Smooth muscle cell (in vitro differentiated cells): ENCODE results near the gene GYS2. TPM values are rescaled to one million over a fixed set of nuclear protein-coding genes. Genes with fewer than 3 reads are reported as not detected.

ENCODE experiments used
- DNase-seq: peaks from one replicate; lab custom pipeline; 2025; ENCODE audit not compliant: unreplicated experiment; lab: John Stamatoyannopoulos, UW
- H2AFZ ChIP-seq: fragments of 200-600 bp; sonication (generic); 2 replicates; pipeline ENCODE4 v1.6.0; 2016; ENCODE audit warnings: antibody characterized with exemption, low read depth, mild to moderate bottlenecking
- H3F3A ChIP-seq: fragments of 200-600 bp; sonication (generic); 2 replicates; pipeline ENCODE4 v1.6.0; 2017; ENCODE audit warnings: antibody characterized with exemption, low read depth
- H3K27ac ChIP-seq: fragments of 200-600 bp; sonication (generic); 2 replicates; pipeline ENCODE4 v1.5.1; 2016; ENCODE audit warnings: low read depth, mild to moderate bottlenecking
- H3K27me3 ChIP-seq: fragments of 200-600 bp; sonication (generic); 2 replicates; pipeline ENCODE4 v1.6.1; 2016; ENCODE audit warnings: low read depth, mild to moderate bottlenecking
- H3K36me3 ChIP-seq: fragments of 200-600 bp; sonication (generic); 2 replicates; pipeline ENCODE4 v1.5.1; 2016; ENCODE audit warnings: low read depth
- H3K4me1 ChIP-seq: fragments of 200-600 bp; sonication (generic); 2 replicates; pipeline ENCODE4 v1.5.1; 2016; ENCODE audit warnings: low read depth
- H3K4me2 ChIP-seq: fragments of 200-600 bp; sonication (generic); 2 replicates; pipeline ENCODE4 v1.6.0; 2016; ENCODE audit warnings: mild to moderate bottlenecking
- H3K4me3 ChIP-seq: fragments of 200-600 bp; sonication (generic); 2 replicates; pipeline ENCODE4 v1.5.1; 2016; ENCODE audit warnings: mild to moderate bottlenecking
- H3K79me2 ChIP-seq: fragments of 200-600 bp; sonication (generic); 2 replicates; pipeline ENCODE4 v1.6.0; 2016; ENCODE audit warnings: low read depth, mild to moderate bottlenecking
- H3K9ac ChIP-seq: fragments of 200-600 bp; sonication (generic); 2 replicates; pipeline ENCODE4 v1.6.0; 2016; ENCODE audit warnings: low read depth
- H3K9me3 ChIP-seq: fragments of 200-600 bp; sonication (generic); replicated peaks from 2 replicates; pipeline ENCODE4 v1.5.1; 2016; ENCODE audit warnings: low read depth
- H4K20me1 ChIP-seq: fragments of 200-600 bp; sonication (generic); 2 replicates; pipeline ENCODE4 v1.6.0; 2016; ENCODE audit warnings: low read depth
- WGBS: methylation state at CpG from one replicate; pipeline ENCODE4 v1.1.7; 2016; ENCODE audit warnings: low lambda C conversion rate; 5-methylcytosine and 5-hydroxymethylcytosine counted together
- polyA plus RNA-seq: library from polyadenylated mRNA; unstranded; fragments of >200 nt; fragmentation: Nextera tagmentation; extraction: Ambion mirVana; gene quantifications from 2 replicates; pipeline ENCODE4 v1.2.1, GENCODE V29; 2016
- total RNA-seq: library from RNA; depleted of rRNA; stranded (reverse); fragments of >200 nt; gene quantifications from 2 replicates; pipeline ENCODE4 v1.2.3, GENCODE V29; 2014
- TF ChIP-seq, protein P1 (sequence below): fragments of 200-600 bp; sonication (generic); IDR thresholded peaks from 2 replicates; pipeline ENCODE4 v1.5.1; 2017; ENCODE audit warnings: borderline replicate concordance, mild to moderate bottlenecking, antibody characterized with exemption; ENCODE audit not compliant: insufficient read depth, poor library complexity, severe bottlenecking

Gene GYS2
- total and polyA plus RNA-seq, 2 experiments from 2014 or later = not detected

DNA sequence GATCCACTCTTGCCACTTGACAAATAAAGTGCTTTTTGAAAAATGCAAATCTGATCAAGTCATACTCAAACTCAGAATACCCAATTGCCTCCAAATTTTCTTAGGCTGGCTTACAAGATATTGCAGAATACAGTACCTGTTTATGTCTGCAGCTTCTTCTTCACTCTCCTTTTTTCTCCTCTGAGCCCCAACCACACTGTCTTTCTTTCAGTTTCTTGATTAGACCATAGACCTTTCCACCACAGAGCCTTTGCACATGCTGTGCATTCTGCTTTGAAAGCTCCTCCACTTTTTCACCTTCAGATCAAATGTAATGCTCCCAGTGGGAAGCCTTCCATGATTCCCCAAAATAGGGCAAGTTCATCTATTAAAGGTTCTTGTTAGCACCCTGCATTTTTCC lies 13.9 kb upstream of the GYS2 start:
- H3K27me3 ChIP-seq = no peaks in the 10 kb centered on the region
- no peaks in the 10 kb centered on the region for H3K9me3 ChIP-seq
- no peak overlapping the region for H3K27ac ChIP-seq
- no peaks in the 10 kb centered on the region for H3K4me1 ChIP-seq
- no peak overlapping the region for H3K4me2 ChIP-seq
- H3K79me2 ChIP-seq = no peaks in the 10 kb centered on the region
- H3F3A ChIP-seq = no peaks in the 10 kb centered on the region
- H4K20me1 ChIP-seq = no peaks in the 10 kb centered on the region
- TF ChIP-seq, protein P1, sequence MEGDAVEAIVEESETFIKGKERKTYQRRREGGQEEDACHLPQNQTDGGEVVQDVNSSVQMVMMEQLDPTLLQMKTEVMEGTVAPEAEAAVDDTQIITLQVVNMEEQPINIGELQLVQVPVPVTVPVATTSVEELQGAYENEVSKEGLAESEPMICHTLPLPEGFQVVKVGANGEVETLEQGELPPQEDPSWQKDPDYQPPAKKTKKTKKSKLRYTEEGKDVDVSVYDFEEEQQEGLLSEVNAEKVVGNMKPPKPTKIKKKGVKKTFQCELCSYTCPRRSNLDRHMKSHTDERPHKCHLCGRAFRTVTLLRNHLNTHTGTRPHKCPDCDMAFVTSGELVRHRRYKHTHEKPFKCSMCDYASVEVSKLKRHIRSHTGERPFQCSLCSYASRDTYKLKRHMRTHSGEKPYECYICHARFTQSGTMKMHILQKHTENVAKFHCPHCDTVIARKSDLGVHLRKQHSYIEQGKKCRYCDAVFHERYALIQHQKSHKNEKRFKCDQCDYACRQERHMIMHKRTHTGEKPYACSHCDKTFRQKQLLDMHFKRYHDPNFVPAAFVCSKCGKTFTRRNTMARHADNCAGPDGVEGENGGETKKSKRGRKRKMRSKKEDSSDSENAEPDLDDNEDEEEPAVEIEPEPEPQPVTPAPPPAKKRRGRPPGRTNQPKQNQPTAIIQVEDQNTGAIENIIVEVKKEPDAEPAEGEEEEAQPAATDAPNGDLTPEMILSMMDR = no peak
- no peaks in the 10 kb centered on the region for H3K36me3 ChIP-seq
- no peak overlapping the region for H2AFZ ChIP-seq
- H3K9ac ChIP-seq = no peak overlapping the region
- H3K4me3 ChIP-seq = no peak overlapping the region
- no peak for DNase-seq

DNA sequence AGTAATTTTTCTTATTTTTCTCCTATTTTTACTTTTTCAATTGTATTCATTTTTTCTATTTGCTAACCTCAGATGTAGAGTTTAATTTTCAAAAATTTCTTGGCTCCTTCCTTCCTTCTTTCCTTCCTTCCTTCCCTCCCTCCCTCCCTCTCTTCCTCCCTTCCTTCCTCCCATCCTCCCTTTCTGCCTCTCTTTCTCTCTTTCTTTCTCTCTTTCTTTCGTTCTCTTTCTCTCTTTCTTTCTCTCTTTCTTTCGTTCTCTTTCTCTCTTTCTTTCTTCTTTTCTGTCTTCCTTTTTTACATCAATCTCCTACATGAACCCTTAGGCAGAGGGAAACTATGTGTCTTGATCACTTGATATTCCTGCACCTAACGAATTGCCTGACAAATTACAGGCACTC lies 12.4 kb upstream of the GYS2 start:
- no peaks in the 10 kb centered on the region for H3F3A ChIP-seq
- no peaks in the 10 kb centered on the region for H3K79me2 ChIP-seq
- H3K27me3 ChIP-seq = no peaks in the 10 kb centered on the region
- TF ChIP-seq, protein P1 = no peak
- H2AFZ ChIP-seq = no peak overlapping the region
- H4K20me1 ChIP-seq = no peaks in the 10 kb centered on the region
- no peak overlapping the region for H3K4me3 ChIP-seq
- H3K4me2 ChIP-seq = no peak overlapping the region
- no peaks in the 10 kb centered on the region for H3K9me3 ChIP-seq
- no peak overlapping the region for H3K27ac ChIP-seq
- DNase-seq = no peak
- WGBS = 88% methylated on average over 3 of the region's 3 CpGs
- H3K4me1 ChIP-seq = no peaks in the 10 kb centered on the region
- no peaks in the 10 kb centered on the region for H3K36me3 ChIP-seq
- no peak overlapping the region for H3K9ac ChIP-seq

DNA sequence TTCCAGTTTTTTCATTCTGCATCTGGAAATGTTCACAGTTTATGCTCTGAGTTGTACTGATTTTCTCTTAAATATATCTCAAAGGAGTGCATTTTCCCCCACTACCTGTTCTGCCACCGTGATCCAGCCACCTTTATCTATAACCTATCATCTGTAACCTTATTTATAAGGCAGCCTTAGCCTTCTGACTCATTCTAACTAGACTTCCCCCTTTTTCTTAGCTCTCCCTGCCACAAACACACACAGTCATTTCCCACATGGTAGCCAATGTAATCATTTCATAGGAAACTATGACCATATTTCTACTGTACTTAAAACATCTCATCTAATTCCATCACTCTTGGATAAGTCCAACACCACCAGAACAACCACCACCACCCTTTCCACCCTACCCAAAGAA lies 10.8 kb upstream of the GYS2 start:
- H3K27me3 ChIP-seq = no peaks in the 10 kb centered on the region
- no peaks in the 10 kb centered on the region for H4K20me1 ChIP-seq
- H3K4me1 ChIP-seq = no peaks in the 10 kb centered on the region
- no peaks in the 10 kb centered on the region for H3K36me3 ChIP-seq
- H3K27ac ChIP-seq = no peak overlapping the region
- H3F3A ChIP-seq = no peaks in the 10 kb centered on the region
- no peaks in the 10 kb centered on the region for H3K79me2 ChIP-seq
- H3K9me3 ChIP-seq = no peaks in the 10 kb centered on the region
- TF ChIP-seq, protein P1 = no peak
- H3K4me2 ChIP-seq = no peak overlapping the region
- H2AFZ ChIP-seq = no peak overlapping the region
- WGBS = 67% methylated on average over 1 of the region's 1 CpG
- DNase-seq = no peak
- no peak overlapping the region for H3K9ac ChIP-seq
- no peak overlapping the region for H3K4me3 ChIP-seq

DNA sequence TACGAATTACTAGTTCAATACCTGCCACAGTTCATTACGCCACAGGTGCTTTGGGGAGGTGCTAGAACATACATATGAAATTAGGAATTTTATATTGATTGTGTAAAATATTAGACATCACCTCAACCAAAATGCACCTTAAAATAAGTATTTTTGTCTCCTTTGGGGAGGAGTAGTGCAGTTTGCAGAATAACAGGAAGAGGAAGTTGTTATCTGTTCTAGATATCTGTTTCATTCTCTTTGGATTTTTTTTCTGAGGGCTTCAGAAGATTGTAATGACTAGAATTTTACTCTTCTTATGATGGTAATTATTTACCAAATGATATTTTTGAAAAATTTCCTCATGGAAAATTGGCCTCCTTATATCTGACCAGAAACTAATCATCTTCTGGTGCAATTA lies 9.9 kb upstream of the GYS2 start:
- no peak overlapping the region for H3K9ac ChIP-seq
- H2AFZ ChIP-seq = no peak overlapping the region
- no peaks in the 10 kb centered on the region for H3K79me2 ChIP-seq
- no peaks in the 10 kb centered on the region for H3K27me3 ChIP-seq
- no peak overlapping the region for H3K27ac ChIP-seq
- no peaks in the 10 kb centered on the region for H3K9me3 ChIP-seq
- H3K4me3 ChIP-seq = no peak overlapping the region
- no peak for DNase-seq
- no peaks in the 10 kb centered on the region for H3K36me3 ChIP-seq
- WGBS = 93% methylated on average over 2 of the region's 2 CpGs
- H3F3A ChIP-seq = no peaks in the 10 kb centered on the region
- TF ChIP-seq, protein P1 = no peak
- no peak overlapping the region for H3K4me2 ChIP-seq
- H3K4me1 ChIP-seq = no peaks in the 10 kb centered on the region
- H4K20me1 ChIP-seq = no peaks in the 10 kb centered on the region
